ENCODE measurements around the gene SUGCT. TPM values are rescaled to one million over a fixed set of nuclear protein-coding genes. Genes with fewer than 3 reads are reported as not detected.

The SUGCT gene
- total RNA-seq, 1 experiment from 2014 or later: 5.4 TPM

DNA sequence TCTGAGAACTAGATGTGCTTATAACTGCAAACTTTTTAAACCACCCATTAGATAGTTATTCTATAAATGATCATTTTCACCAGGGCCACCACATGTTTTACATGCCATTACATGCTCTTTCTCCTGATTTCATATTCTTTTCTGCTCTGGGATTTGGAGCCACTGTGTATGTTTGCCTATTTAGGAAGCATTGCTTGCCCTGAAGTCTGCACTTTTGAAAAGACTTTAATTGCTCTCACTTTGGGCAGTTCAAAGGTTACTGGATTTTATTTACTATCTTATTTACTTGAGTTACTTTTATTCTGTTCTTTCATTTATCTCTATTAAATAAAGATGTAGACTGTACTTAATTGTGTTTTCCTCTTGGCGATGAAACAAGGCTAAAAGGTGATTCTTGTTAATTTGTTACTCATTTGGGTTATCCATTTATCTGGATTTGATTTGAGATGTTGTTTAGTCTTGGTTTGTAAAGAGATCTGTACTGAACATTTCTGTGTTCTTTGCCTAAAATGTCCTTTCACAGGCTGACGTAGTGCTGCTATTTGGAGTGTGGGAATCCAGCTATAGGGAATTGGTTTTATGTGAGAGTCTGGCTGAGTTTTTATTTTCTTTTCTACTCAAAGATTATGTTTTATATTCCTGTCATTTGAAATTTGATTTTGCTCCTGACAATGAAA, 88.8 kb downstream of the SUGCT start:
- Mint-ChIP-seq H3K27ac (no peak overlapping the region), H3K27me3 (ENCODE audit: low read depth) (no peaks in the 10 kb centered on the region), H3K4me1 (no peaks in the 10 kb centered on the region), H3K36me3 (ENCODE audit: insufficient read depth in 1 of 3, low read depth in 3 of 3) (peaks cover 6 to 9% (median 6%) of the 10 kb centered on the region in 3 experiments; a peak in 6 of 7 replicates), H3K4me3 (no peak overlapping the region), H3K9me3 (no peaks in the 10 kb centered on the region)
- Histone ChIP-seq H3K27ac (ENCODE audit: insufficient read length, low read depth, low read length) (no peak overlapping the region), H3K9ac (ENCODE audit: extremely low read depth, insufficient read length, low read length) (no peak overlapping the region), H2BK20ac (ENCODE audit: low read depth, low read length, poor library complexity, severe bottlenecking) (no peak overlapping the region), H3K4me2 (ENCODE audit: insufficient read depth, insufficient read length, low read length) (no peak overlapping the region), H2BK120ac (ENCODE audit: low read depth, low read length, poor library complexity, severe bottlenecking) (no peak overlapping the region), H3K27me3 (ENCODE audit: insufficient read depth, low read length) (no peaks in the 10 kb centered on the region), H2AFZ (ENCODE audit: low read length) (no peak overlapping the region), H3T11ph (ENCODE audit: low read length) (no peak overlapping the region), H2BK15ac (ENCODE audit: low read depth, low read length) (no peak overlapping the region), H3K79me1 (ENCODE audit: insufficient read depth, low read depth, low read length, poor library complexity, severe bottlenecking) (no peaks in the 10 kb centered on the region), H3K14ac (ENCODE audit: insufficient read depth, low read length) (no peak overlapping the region), H3K4me1 (ENCODE audit: insufficient read depth, low read length) (no peaks in the 10 kb centered on the region), H3K9me3 (ENCODE audit: control insufficient read depth, low read depth, low read length) (no peaks in the 10 kb centered on the region), H4K5ac (ENCODE audit: insufficient read length, low read depth, low read length) (no peak overlapping the region), H3K18ac (ENCODE audit: insufficient read length, low read depth, low read length) (no peak overlapping the region), H4K8ac (replicated peaks; ENCODE audit: insufficient read length, low read depth, low read length) (no peak overlapping the region), H4K91ac (ENCODE audit: insufficient read length, low read depth, low read length) (no peak overlapping the region), H4K20me1 (ENCODE audit: control insufficient read depth, insufficient read depth, insufficient read length) (no peaks in the 10 kb centered on the region), H2AK5ac (ENCODE audit: insufficient read length, low read length) (no peak overlapping the region), H2BK5ac (ENCODE audit: insufficient read length, low read length) (no peak overlapping the region), H3K79me2 (ENCODE audit: insufficient read depth, low read length) (no peaks in the 10 kb centered on the region), H3K23ac (ENCODE audit: insufficient read length, low read depth, low read length) (no peak overlapping the region), H3K23me2 (ENCODE audit: insufficient read length, low read depth, low read length, poor library complexity, severe bottlenecking) (no peaks in the 10 kb centered on the region), H3K4ac (ENCODE audit: low read depth, low read length) (no peak overlapping the region), H3K56ac (ENCODE audit: insufficient read length, low read depth, low read length) (no peak overlapping the region), H2BK12ac (ENCODE audit: insufficient read length, low read depth, low read length) (no peak overlapping the region)
- DNase-seq: no peak
- no CpG with 5 or more reads among the region's 2 CpGs for WGBS (ENCODE audit: extremely low coverage, insufficient read length, low lambda C conversion rate)
- TF ChIP-seq, protein P1, sequence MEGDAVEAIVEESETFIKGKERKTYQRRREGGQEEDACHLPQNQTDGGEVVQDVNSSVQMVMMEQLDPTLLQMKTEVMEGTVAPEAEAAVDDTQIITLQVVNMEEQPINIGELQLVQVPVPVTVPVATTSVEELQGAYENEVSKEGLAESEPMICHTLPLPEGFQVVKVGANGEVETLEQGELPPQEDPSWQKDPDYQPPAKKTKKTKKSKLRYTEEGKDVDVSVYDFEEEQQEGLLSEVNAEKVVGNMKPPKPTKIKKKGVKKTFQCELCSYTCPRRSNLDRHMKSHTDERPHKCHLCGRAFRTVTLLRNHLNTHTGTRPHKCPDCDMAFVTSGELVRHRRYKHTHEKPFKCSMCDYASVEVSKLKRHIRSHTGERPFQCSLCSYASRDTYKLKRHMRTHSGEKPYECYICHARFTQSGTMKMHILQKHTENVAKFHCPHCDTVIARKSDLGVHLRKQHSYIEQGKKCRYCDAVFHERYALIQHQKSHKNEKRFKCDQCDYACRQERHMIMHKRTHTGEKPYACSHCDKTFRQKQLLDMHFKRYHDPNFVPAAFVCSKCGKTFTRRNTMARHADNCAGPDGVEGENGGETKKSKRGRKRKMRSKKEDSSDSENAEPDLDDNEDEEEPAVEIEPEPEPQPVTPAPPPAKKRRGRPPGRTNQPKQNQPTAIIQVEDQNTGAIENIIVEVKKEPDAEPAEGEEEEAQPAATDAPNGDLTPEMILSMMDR (conservative IDR thresholded peaks at IDR 0.05): no peak
